OCI-LY1 (cell line): ENCODE data around the gene SLC2A13.

ENCODE experiments used
- CTCF ChIP-seq: fragments of 200-600 bp; sonication (generic), shearing (Covaris generic); IDR thresholded peaks from 2 replicates; pipeline ENCODE4 v1.5.1; 2017; ENCODE audit warnings: mild to moderate bottlenecking, antibody characterized with exemption, low read length, moderate library complexity, mixed read lengths
- EZH2 ChIP-seq: fragments of 200-600 bp; sonication (generic), shearing (Covaris generic); IDR thresholded peaks from 2 replicates; pipeline ENCODE4 v1.8.0; 2017; ENCODE audit warnings: borderline replicate concordance, mixed run types, mild to moderate bottlenecking, antibody characterized with exemption, low read length, moderate library complexity, mixed read lengths

DNA sequence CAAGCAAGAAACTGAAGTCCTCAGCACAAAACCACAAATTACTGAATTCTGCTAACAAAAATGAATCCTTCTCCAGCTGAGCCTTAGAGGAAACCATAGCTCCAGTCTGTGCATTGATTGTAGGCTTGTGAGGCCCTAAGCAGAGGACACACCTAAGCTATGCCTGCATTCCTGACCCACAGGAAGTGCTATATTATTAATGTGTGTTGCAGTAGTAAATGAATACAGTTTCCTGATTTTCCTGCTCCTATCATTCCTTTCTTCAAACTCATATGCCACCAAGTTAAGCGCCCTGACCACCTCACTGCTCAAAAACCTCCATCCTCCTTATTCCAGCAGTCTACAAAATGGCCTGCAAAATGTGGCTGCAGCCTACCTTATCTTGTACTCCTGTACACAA, 334.4 kb downstream of the SLC2A13 start:
- TF ChIP-seq CTCF (no peak), EZH2 (no peak)
